Keratinocyte (primary cell): ENCODE measurements around the gene SSX2IP. TPM values are rescaled to one million over a fixed set of nuclear protein-coding genes. Genes with fewer than 3 reads are reported as not detected.

Experiments used
- DNase-seq: peaks from one replicate; pipeline ENCODE4 v3.0.0-alpha.2; 2011; ENCODE audit warnings: low read depth, missing footprints, low spot score
- FAIRE-seq: peaks from 2 replicates; lab custom pipeline; 2011; peaks lifted over from hg19 to GRCh38; lab: Jason Lieb, UNC
- H2AFZ ChIP-seq: 2 replicates; pipeline ENCODE4 v1.6.0; 2012; ENCODE audit warnings: low read length, control low read depth, inconsistent platforms; ENCODE audit not compliant: control insufficient read depth
- H3K27ac ChIP-seq: 2 replicates; pipeline ENCODE4 v1.5.1; 2011; ENCODE audit warnings: low read length; ENCODE audit not compliant: control insufficient read depth, insufficient read depth
- H3K27me3 ChIP-seq: 3 replicates; pipeline ENCODE4 v1.6.0; 2011; ENCODE audit warnings: low read length; ENCODE audit not compliant: control insufficient read depth, insufficient read depth; ENCODE audit errors: extremely low read depth
- H3K36me3 ChIP-seq, 2 experiments: 2 replicates in 1 of 2; 3 replicates in 1 of 2; pipeline ENCODE4 v1.5.1; 2011; ENCODE audit warnings: low read length in 2 of 2, mild to moderate bottlenecking in 1 of 2; ENCODE audit not compliant: control insufficient read depth in 2 of 2, insufficient read depth in 2 of 2; ENCODE audit errors: extremely low read depth in 1 of 2
- H3K4me1 ChIP-seq: 3 replicates; pipeline ENCODE4 v1.5.1; 2011; ENCODE audit warnings: low read length; ENCODE audit not compliant: control insufficient read depth, insufficient read depth; ENCODE audit errors: extremely low read depth
- H3K4me2 ChIP-seq: 3 replicates; pipeline ENCODE4 v1.6.0; 2011; ENCODE audit warnings: low read depth, low read length; ENCODE audit not compliant: control insufficient read depth, insufficient read depth; ENCODE audit errors: extremely low read depth
- H3K4me3 ChIP-seq, 3 experiments: fragments of 200-600 bp in 1 of 3; sonication (generic) in 1 of 3; 2 replicates in 2 of 3; 3 replicates in 1 of 3; pipeline ENCODE4 v1.5.1; 2011 to 2016; ENCODE audit warnings: low read length in 3 of 3, mild to moderate bottlenecking in 3 of 3, control low read depth in 2 of 3, inconsistent platforms in 1 of 3, low read depth in 1 of 3, mixed read lengths in 1 of 3, mixed run types in 1 of 3, moderate library complexity in 1 of 3; ENCODE audit not compliant: control insufficient read depth in 2 of 3, insufficient read depth in 2 of 3; ENCODE audit errors: extremely low read depth in 1 of 3
- H3K79me2 ChIP-seq: 2 replicates; pipeline ENCODE4 v1.6.0; 2012; ENCODE audit warnings: low read length; ENCODE audit not compliant: control insufficient read depth, insufficient read depth
- H3K9ac ChIP-seq: 3 replicates; pipeline ENCODE4 v1.6.0; 2011; ENCODE audit warnings: low read length; ENCODE audit not compliant: control insufficient read depth, insufficient read depth; ENCODE audit errors: extremely low read depth
- H3K9me1 ChIP-seq: 3 replicates; pipeline ENCODE4 v1.6.0; 2011; ENCODE audit warnings: low read length; ENCODE audit not compliant: control insufficient read depth, insufficient read depth; ENCODE audit errors: extremely low read depth
- H3K9me3 ChIP-seq: 2 replicates; pipeline ENCODE4 v1.5.1; 2012; ENCODE audit warnings: low read depth, low read length; ENCODE audit not compliant: control insufficient read depth
- H4K20me1 ChIP-seq: 3 replicates; pipeline ENCODE4 v1.6.0; 2011; ENCODE audit warnings: low read length; ENCODE audit not compliant: control insufficient read depth, insufficient read depth; ENCODE audit errors: extremely low read depth
- EZH2 ChIP-seq: IDR thresholded peaks from one replicate; pipeline ENCODE4 v1.6.1; 2012; ENCODE audit warnings: inconsistent platforms, mild to moderate bottlenecking, low read length, moderate library complexity
- dilution Hi-C: fragments of 300-500 bp; cut with MboI; formaldehyde crosslinking; loops from one replicate; pipeline ENCODE4 v1.7.0; 2020; ENCODE audit warnings: low sequenced_read_pairs; ENCODE audit not compliant: extremely low pct_ligation_motif_present
- polyA plus RNA-seq, 5 experiments: library from polyadenylated mRNA; depleted of rRNA in 3 of 5; stranded (reverse) in 3 of 5; stranded (forward) in 1 of 5; unstranded in 1 of 5; fragments of >200 nt; gene quantifications; 1 replicate in 1 of 5; 2 replicates in 3 of 5; 3 replicates in 1 of 5; pipeline versions ENCODE4 v1.2.1 to v1.2.3, GENCODE V29; 2011 to 2012; ENCODE audit warnings: missing spikeins in 2 of 5, low read depth in 1 of 5, low replicate concordance in 1 of 5
- TF ChIP-seq, protein P1 (sequence below), 3 experiments: IDR thresholded peaks in 1 of 3; conservative IDR thresholded peaks in 1 of 3; optimal IDR thresholded peaks in 1 of 3; 2 replicates in 2 of 3; 3 replicates in 1 of 3; pipeline versions ENCODE3 to v1.5.1; 2011; ENCODE audit warnings: low read length in 3 of 3, mild to moderate bottlenecking in 3 of 3, moderate library complexity in 2 of 3, control low read depth in 1 of 3, inconsistent platforms in 1 of 3; ENCODE audit not compliant: insufficient read depth in 2 of 3; ENCODE audit errors: extremely low read depth in 1 of 3

SSX2IP gene
- polyA plus RNA-seq, 1 donor (not counting 4 experiments of a cell fraction or from before 2014, with no cell fraction given): 13.0 TPM

DNA sequence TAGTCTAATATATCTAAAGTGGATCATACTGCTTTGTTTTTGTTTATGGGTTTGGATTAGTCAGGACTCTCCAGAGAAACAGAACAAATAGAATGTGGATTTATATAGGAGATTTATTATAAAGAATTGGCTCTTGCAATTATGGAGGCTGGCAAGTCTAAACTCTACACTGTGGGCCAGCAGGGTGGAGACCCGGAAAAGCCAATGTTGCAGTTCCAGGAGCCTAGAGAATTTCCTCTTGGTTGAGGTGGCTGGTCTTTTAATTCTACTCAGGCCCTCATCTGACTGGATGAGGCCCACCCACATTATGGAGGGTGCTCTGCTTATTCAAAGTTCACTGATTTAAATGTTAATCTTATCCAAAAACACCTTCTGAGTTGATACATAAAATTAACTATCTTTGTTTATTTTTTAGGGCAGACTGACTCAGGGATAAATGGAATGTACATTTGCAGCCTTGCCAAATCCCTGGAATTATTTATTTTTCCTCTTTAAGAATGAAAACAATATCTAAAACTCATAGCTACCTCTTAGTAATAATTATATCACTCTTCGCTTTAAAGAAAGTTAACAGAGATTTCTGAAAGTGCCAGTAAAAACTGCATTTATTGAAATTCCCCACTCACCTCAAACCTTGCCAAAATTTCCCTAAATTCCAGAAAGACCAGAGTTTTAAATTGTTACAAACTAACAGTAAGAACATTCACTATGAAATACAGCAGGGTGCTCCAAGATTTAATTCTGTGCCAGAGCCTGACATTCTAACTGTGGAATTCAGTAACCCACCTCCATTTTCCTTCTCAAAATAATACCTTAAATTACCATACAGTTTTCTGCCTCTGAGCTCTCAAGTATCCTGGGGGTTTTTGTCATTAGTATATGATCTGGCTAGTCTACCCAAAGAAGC lies 36.6 kb upstream of the SSX2IP start:
- dilution Hi-C loops: no loop called here
- no peak overlapping the region for H2AFZ ChIP-seq

DNA sequence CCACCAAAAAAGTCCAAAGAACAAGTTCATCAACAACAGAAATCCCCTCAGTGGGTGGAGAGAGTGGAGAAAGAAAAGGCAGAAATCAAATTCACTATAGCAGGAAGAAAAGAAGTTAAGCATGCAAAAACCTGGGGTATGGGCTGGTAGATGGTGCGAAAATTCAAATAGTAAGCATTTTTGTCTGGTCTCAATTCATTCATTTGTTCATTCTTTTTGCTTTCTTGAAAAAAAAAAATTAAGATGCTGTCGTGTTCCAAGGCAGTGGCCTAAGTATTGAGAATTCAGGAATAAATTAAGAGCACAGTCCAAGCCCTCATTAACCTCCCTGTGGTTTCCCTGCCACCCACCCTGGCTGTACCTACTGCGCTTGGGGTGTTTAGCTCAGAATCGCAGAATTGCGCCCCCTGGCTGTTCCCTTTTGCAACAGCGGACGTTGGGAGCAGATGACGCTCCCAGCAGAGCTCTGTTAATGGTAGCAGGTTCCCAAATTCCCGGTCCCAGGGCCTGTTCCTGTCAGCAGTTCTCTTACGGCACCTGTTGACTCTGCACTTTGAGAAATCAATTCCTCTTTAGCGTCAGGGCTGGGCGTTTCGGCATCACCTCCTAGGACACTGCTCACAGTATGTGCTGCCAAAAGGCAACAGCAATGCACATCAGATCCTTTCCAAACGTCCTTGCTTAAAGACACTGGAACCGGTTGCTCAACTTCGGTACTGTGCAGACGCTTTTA lies 34.0 kb upstream of the SSX2IP start:
- Histone ChIP-seq H3K4me3 (no peak overlapping the region), H3K4me2 (no peak overlapping the region), H3K9me3 (no peaks in the 10 kb centered on the region), H3K9ac (no peak overlapping the region), H2AFZ (no peak overlapping the region), H4K20me1 (no peaks in the 10 kb centered on the region), H3K27me3 (no peaks in the 10 kb centered on the region), H3K27ac (no peak overlapping the region), H3K36me3 (no peaks in the 10 kb centered on the region), H3K4me1 (peaks cover 13% of the 10 kb centered on the region), H3K9me1 (no peaks in the 10 kb centered on the region), H3K79me2 (no peaks in the 10 kb centered on the region)
- dilution Hi-C loops: no loop called here
- TF ChIP-seq EZH2: no peak
- TF ChIP-seq, protein P1, sequence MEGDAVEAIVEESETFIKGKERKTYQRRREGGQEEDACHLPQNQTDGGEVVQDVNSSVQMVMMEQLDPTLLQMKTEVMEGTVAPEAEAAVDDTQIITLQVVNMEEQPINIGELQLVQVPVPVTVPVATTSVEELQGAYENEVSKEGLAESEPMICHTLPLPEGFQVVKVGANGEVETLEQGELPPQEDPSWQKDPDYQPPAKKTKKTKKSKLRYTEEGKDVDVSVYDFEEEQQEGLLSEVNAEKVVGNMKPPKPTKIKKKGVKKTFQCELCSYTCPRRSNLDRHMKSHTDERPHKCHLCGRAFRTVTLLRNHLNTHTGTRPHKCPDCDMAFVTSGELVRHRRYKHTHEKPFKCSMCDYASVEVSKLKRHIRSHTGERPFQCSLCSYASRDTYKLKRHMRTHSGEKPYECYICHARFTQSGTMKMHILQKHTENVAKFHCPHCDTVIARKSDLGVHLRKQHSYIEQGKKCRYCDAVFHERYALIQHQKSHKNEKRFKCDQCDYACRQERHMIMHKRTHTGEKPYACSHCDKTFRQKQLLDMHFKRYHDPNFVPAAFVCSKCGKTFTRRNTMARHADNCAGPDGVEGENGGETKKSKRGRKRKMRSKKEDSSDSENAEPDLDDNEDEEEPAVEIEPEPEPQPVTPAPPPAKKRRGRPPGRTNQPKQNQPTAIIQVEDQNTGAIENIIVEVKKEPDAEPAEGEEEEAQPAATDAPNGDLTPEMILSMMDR (optimal IDR thresholded peaks at IDR 0.05 in 1 of 3, IDR thresholded peaks at IDR 0.05 in 1 of 3, conservative IDR thresholded peaks at IDR 0.05 in 1 of 3; ENCODE audit: extremely low read depth in 1 of 3, insufficient read depth in 2 of 3, low read length in 3 of 3): peak; percentile 20 to 42 (median 38)
- FAIRE-seq (no peak), DNase-seq (no peak)

More for the DNA sequence above, 36.6 kb upstream of the SSX2IP start:
- Histone ChIP-seq H3K4me2 (no peak overlapping the region), H4K20me1 (no peaks in the 10 kb centered on the region), H3K36me3 (no peaks in the 10 kb centered on the region), H3K79me2 (no peaks in the 10 kb centered on the region), H3K4me3 (no peak overlapping the region), H3K9me3 (no peaks in the 10 kb centered on the region), H3K9ac (no peak overlapping the region), H3K27me3 (no peaks in the 10 kb centered on the region), H3K9me1 (no peaks in the 10 kb centered on the region), H3K4me1 (peaks cover 6% of the 10 kb centered on the region), H3K27ac (no peak overlapping the region)
- FAIRE-seq (no peak), DNase-seq (no peak)
- no peak for TF ChIP-seq EZH2
- TF ChIP-seq, protein P1 (optimal IDR thresholded peaks at IDR 0.05 in 1 of 3, IDR thresholded peaks at IDR 0.05 in 1 of 3, conservative IDR thresholded peaks at IDR 0.05 in 1 of 3; ENCODE audit: extremely low read depth in 1 of 3, insufficient read depth in 2 of 3, low read length in 3 of 3): no peak
